SW 1271 (cell line): ENCODE data around the gene NOM1.

ENCODE experiments used
- DNase-seq, 2 experiments: peaks; one replicate each; lab custom pipeline; 2025; lab: John Stamatoyannopoulos, UW

NOM1 gene

GRCh38 chr7:157004521-157005455 is 55.3 kb downstream of the NOM1 start:
- no peak for DNase-seq

- DNase-seq = no peak
Observed at GRCh38 chr7:157005456-157006204, 56.1 kb downstream of the NOM1 start.

DNA sequence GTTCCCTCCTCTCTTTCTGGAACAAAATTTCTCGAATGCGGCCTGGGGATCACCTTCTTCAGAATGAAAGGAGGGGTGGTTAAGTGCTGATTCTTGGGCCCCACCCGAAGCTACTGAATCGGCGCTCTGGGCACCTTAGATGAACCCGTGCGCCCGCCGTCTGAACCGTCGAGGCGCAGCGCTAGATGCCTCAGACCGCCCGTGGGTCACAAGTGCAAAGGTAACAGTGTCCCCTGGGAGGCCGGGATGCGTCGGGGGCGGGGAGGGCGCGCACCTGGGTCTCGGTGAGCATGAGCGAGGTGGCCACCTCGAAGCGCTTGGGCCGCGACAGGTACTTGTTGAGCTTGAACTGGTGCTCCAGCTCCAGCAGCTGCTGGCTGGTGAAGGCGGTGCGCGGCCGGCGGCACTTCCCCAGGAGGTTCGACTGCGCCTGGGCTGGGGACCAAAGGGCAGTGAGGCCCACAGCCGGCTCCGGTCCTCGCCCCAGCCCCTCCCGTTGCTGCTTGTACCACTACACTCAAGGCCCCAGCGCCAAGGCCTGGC is 56.8 kb downstream of the NOM1 start:
- DNase-seq = no peak

- no peak for DNase-seq
Observed at GRCh38 chr7:157006829-157007469, 57.4 kb downstream of the NOM1 start.

DNA sequence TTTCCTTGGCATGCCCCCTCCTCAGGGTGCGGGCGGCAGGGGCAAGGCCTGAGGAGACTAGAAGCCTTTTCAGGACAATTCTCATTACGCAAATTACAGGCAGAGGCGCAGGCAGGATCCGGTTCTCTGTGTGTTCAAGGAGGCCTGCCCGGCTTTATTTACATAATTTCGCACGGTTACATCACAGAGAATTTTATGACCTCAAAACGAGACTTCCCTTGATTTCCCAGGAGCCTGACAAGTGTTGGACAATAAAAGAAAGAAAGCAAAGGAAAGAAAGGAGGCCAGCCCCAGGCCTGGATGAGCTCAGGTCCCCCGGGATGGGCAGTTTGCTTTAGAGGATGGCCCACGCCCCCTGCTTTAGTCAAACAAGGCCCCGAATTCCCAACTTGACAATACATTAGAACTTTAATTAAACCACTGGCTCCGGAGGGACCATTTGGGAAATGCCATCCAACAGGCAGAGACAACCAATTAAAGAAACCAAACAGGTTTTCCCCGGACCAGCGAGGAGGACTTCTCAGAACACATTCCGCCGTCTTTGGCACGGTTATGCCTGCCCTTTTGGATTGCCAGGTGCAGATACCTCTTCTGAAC is 58.1 kb downstream of the NOM1 start:
- no peak for DNase-seq

DNA sequence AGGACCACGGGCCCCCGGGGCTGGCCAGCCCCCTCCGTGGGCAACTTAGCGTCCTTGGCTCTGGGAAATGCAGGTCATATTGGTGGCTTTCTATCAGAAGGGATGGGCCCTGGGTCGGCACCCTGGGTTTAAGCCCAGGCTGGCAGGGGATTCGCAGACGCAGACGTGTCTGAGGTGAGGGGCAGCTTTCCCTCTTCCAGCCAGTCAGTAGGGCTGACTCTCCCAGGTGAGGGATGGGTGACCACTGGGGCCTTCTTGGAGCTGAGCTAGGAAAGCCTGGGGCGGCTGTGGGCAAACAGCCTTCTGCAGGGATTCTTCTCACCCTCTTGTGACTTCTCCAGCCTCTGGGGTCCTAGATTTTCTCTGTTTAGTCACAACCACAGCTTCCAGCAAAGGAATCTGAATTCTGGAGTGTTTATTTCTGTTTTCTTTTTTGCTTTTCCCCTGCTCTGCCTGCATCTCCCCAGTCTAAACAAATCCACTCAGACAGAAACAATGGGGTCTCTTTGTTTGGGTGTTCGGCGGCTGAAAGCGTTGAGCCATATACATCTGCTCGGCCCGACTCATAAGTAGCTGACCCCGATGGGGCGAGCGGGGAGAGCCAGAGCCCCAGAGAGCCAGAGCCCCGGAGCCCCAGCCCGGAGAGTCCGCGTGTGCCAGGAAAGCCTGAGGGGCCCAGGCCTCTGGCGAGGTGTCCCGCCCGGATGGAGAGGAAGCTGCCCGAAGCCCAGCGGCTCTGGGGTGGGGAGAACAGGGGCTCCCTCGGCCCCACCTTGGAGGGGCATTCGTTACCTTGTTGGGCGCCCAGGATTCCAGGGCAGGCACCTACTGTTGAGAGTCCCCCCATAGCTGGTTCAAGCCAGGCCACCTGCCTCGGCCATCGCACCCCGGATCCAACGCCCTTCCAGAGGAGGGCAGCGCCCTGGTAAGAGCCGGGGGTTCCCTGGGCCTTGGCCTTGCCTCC is 59.0 kb downstream of the NOM1 start:
- no peak for DNase-seq

GRCh38 chr7:157009170-157009777 is 59.8 kb downstream of the NOM1 start:
- DNase-seq = no peak

DNA sequence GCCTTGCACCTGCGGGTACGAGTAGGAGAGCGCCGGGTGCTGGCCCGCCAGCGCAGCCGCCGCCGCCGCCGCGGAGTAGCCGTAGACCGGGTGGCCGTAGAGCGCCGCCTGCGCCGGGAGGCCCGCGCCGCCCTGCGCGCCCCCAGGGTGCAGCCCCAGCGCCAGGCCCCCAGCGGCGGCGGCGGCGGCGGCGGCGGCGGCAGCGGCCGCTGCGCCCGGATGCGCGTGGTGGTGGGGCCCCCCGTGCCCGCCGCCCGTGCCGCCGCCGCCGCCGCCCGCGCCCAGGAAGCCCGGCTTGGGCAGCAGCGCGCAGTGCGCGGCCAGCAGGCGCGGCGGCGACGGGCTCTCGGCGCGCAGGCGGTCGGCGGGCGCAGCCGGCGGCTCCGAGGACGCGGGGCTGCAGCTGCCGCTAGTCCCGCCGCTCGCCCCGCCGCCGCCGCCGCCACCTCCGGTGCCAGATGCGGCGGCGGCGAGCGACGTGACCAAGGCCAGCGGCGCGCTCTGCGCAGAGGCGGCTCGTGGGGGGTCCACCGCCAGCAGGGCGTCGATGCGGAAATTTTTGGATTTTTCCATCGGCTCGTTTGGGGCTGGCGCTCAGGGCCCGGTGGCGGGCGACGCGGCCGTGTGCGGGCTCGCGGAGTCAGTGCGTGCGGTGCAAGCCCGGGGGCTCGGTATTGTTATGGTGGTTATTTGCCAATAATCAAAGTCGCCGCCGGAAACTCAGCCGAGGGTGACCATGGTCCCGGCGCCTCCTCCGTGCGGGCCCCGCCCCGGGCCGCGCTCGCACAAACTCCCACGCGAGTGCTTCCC is 60.5 kb downstream of the NOM1 start:
- no peak for DNase-seq

DNA sequence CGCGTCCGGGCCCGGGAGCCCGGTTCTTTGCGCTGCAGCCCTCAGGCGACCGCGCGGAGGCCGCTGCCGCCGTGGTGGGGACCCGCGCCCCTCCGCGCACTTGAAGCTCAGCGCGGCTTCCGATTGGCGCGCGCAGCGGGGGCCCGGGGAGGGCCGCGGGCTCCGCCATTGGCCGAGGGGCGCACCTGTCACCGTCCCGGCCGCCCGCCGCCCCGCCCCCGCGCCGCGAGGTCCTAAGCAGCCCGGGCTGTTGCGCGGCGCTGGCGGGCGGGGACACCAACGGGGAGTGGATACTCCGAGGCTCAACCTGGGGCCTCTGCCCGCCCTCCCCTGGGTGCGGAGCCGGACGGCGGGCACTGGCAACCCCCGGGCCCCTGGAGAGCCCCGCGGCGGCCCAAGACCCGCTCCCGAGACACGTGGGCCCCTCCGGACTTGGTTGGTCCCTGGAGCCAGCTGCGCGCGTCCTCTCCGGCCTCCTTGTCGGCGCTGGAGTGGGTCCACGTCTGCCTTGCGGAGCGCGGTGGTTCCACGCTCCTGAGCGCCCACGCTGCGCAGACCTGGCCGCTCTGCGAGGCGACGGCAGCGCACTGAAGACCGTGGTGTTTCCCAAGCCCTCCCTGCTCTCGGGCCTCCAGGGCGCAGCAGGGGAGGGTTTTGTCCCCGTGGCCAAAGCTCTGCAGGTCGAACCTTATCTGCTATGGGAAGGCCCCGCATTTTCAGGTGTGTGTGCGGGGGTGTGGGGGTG is 61.2 kb downstream of the NOM1 start, which contains the start of gene MNX1:
Gene MNX1 (minus strand): TSS at position 76 of the 745 bp plus-strand sequence. CDS start 313 bp downstream, outside the sequence.
- DNase-seq = peak; percentile 70

DNA sequence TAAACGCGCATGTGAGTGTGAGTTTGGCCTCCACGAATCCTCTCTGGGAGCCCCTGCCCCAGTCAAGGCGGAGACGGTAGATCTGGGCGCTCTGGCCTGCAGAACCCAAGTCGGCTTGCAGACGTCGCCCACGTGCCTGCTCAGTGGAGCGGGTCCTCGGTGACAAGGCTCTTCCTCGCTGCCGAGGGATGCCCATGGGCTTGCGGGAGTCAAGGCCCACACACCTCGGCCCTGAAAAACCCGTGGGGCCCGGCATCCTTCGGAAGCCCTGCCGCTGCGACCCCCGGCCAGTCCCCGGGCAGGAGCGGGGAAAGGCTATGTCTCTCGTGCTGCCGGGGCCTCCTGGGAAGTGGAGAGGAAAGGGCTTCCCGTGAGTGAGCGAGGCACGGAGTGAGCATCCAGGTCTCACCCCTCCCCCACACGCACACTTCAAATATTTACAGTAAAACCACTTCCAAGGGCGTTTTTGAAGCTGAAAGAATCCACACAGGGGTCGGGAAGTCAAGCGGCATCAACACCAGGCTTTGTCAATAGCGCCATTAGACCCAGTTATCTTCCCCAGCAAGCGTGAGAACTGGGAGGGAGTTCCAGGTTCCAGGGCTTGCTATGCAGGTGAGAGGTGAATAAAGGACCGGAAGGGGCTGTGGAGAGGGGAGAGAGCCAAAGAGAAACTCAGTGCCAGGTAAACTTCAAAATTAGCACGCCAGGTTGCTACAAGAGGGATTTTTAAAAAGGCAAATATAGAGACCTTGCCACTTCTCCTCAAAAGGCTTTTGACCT is 62.0 kb downstream of the NOM1 start:
- DNase-seq = no peak

- no peak for DNase-seq
Observed at GRCh38 chr7:157012113-157012547, 62.6 kb downstream of the NOM1 start.

GRCh38 chr7:157013101-157013500 is 63.6 kb downstream of the NOM1 start:
- no peak for DNase-seq

DNA sequence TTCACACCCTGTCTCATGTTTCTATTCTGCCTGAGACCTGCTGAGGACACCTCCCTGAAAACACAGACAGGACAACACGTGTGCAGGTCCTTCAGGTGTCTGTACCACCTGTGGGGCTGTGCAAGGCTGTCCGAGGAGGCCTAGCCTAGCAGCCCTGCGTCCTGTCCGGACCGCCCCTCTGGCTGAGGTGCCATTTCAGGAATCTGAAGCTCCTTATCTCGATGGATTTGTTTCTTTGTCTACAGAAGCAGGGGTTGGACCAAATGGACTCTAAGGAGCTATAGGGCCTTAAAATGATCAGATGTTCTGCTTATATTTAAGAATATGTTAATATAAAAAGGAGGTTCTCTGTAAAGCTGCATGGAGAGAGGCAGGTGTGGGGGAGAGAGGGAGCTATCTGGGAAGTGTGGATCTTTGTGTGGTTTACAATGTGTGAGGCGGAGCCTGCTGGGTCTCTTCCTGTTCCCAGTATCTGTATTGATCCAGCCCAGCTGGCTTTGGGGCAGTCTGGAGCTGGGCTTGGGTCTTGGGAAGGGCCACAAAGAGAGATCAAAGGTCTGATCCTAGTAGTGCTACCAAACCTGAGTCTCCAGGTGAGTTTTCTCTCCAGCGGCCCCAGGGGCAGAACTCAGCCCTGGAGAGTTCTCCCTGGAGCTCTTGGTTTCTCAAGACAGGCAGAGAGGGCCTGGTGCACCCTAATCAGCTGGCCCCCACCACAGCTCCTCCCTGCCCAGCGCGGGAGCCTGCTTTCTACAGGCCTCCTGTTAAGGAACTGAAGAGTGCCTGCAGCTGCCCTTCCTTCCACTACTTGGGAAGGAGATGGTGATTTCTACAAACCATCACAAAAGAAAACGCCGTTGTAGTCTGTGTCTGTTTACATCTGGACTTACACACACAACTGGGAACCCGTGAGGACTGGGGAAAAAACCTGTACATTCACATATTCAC is 64.4 kb downstream of the NOM1 start:
- DNase-seq = no peak

DNA sequence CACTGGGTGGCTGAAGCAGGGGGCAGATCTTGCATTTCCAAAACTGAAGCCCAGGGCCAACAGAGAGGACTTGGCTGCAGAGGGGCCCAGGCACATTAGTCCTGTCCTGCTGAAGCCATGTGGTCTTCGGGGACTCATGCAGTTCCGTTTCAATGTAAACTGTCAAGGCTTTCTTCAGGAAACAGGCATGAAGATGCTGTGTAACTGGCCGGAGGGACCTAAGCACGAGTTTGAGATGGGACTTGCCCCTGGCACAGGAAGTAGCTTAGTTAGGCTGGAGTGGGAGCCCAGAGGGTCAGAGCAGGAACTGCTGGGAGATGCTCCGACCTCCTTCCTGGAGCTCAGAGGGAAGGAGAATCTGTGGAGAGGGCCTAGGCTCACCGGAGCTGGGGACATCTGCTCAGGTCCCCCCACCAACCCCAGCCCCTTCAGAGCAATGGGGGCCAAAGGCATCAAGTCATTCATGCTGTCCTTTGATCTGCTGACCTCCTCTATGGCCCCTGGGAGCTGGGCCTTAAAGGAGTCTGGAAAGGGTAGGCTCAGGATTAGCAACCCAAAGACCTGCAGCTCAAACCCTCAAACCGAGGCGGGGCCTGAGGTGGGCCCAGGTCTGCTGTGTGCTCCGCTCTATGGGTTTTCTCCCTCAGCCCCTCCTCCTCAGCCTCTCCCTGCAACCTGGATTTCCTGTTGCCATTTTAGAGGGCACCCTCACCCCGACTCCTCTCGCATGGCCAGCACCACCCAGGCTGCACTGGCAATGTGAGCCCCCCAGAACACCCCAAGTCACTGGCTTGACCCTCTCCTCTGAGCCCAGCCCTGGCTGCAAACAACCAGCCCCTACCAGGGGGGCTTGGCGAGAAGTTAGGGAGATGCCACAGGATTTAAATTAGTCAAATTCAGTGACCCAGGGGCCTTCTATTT is 65.4 kb downstream of the NOM1 start:
- DNase-seq = no peak

- no peak for DNase-seq
Observed at GRCh38 chr7:157016024-157016351, 66.5 kb downstream of the NOM1 start.
